Tibial nerve (tissue), 4 donors: ENCODE measurements around the gene TBX1. TPM values are rescaled to one million over a fixed set of nuclear protein-coding genes. Genes with fewer than 3 reads are reported as not detected.

Source experiments
- DNase-seq, 2 donors: peaks; one replicate each; pipeline ENCODE4 v3.0.0-alpha.2; 2019; ENCODE audit warnings: low spot score in 2 of 2
- H3K27ac ChIP-seq, 4 donors: fragments of 200-600 bp; sonication (generic) in 3 of 4; one replicate each; pipeline ENCODE4 v1.5.1; 2017 to 2019; ENCODE audit warnings: mild to moderate bottlenecking in 1 of 4
- H3K27me3 ChIP-seq, 2 donors: fragments of 200-600 bp; sonication (generic) in 1 of 2; one replicate each; pipeline versions ENCODE4 v1.5.1 to v1.6.0; 2017 to 2019
- H3K36me3 ChIP-seq, 3 donors: fragments of 200-600 bp; sonication (generic); one replicate each; pipeline ENCODE4 v1.5.1; 2018 to 2019
- H3K4me1 ChIP-seq, 4 donors: fragments of 200-600 bp; sonication (generic) in 3 of 4; one replicate each; pipeline ENCODE4 v1.5.1; 2017 to 2019
- H3K4me3 ChIP-seq, 4 donors: fragments of 200-600 bp; sonication (generic) in 3 of 4; one replicate each; pipeline ENCODE4 v1.5.1; 2017 to 2019; ENCODE audit warnings: mild to moderate bottlenecking in 1 of 4, moderate library complexity in 1 of 4
- H3K9me3 ChIP-seq, 4 donors: fragments of 200-600 bp; sonication (generic) in 3 of 4; one replicate each; pipeline ENCODE4 v1.5.1; 2017 to 2019
- CTCF ChIP-seq, 5 experiments: fragments of 200-600 bp in 3 of 5; fragments of 450-650 bp in 2 of 5; sonication (generic) in 3 of 5; IDR thresholded peaks; one replicate each; pipeline ENCODE4 v1.5.1; 2016 to 2019; ENCODE audit warnings: antibody characterized with exemption in 5 of 5, mild to moderate bottlenecking in 3 of 5, moderate library complexity in 2 of 5
- EP300 ChIP-seq, 2 donors: sonication (generic); formaldehyde crosslinking; IDR thresholded peaks; one replicate each; pipeline ENCODE4 v1.6.1; 2017; ENCODE audit warnings: antibody characterized with exemption in 2 of 2, mild to moderate bottlenecking in 1 of 2
- POLR2A ChIP-seq, 2 donors: fragments of 450-650 bp; IDR thresholded peaks; one replicate each; pipeline ENCODE4 v1.6.1; 2017; ENCODE audit warnings: antibody characterized with exemption in 2 of 2, mild to moderate bottlenecking in 2 of 2, moderate library complexity in 2 of 2
- WGBS, 2 donors: methylation state at CpG; one replicate each; pipeline ENCODE4 v1.1.5; 2018; 5-methylcytosine and 5-hydroxymethylcytosine counted together
- total RNA-seq, 4 donors: library from RNA; depleted of rRNA; stranded (reverse); fragments of >200 nt; gene quantifications; one replicate each; pipeline ENCODE4 v1.1.0, GENCODE V29; 2016

Gene TBX1
- total RNA-seq, 4 donors from 2014 or later: 0.42 to 3.6 (median 2.6) TPM

GRCh38 chr22:19720150-19720827, 40.3 kb upstream of the TBX1 start:
- no peak overlapping the region for H3K4me3 ChIP-seq
- H3K27me3 ChIP-seq: peaks cover 0 to 46% of the 10 kb centered on the region in 2 donors
- H3K9me3 ChIP-seq: no peaks in the 10 kb centered on the region

GRCh38 chr22:19720999-19721329, 39.6 kb upstream of the TBX1 start:
- H3K4me1 ChIP-seq: peaks cover 0 to 43% (median 12%) of the 10 kb centered on the region in 4 donors

More at GRCh38 chr22:19720150-19720827, 40.3 kb upstream of the TBX1 start:
- Histone ChIP-seq H3K4me1 (peaks cover 0 to 45% (median 12%) of the 10 kb centered on the region in 4 donors), H3K36me3 (peaks cover 0 to 26% (median 0%) of the 10 kb centered on the region in 3 donors), H3K27ac (no peak overlapping the region)
- TF ChIP-seq EP300 (IDR thresholded peaks at IDR 0.05) (no peak), CTCF (IDR thresholded peaks at IDR 0.05) (no peak), POLR2A (IDR thresholded peaks at IDR 0.05) (no peak)
- DNase-seq: no peak
- whole genome bisulfite sequencing, 2 donors: 96 to 97% methylated on average over 21 to 25 of the region's 26 CpGs

GRCh38 chr22:19721330-19722177, 39.0 kb upstream of the TBX1 start:
- H3K27me3 ChIP-seq: peaks cover 0 to 44% of the 10 kb centered on the region in 2 donors
- peaks cover 0 to 26% (median 0%) of the 10 kb centered on the region in 3 donors for H3K36me3 ChIP-seq
- H3K4me1 ChIP-seq: peaks cover 0 to 43% (median 12%) of the 10 kb centered on the region in 4 donors
- H3K27ac ChIP-seq: no peak overlapping the region
- TF ChIP-seq POLR2A (IDR thresholded peaks at IDR 0.05) (no peak), CTCF (IDR thresholded peaks at IDR 0.05) (no peak), EP300 (IDR thresholded peaks at IDR 0.05) (no peak)
- H3K9me3 ChIP-seq: no peaks in the 10 kb centered on the region
- WGBS, 2 donors: 79 to 86% methylated on average over 19 to 44 of the region's 44 CpGs
- DNase-seq: no peak
- no peak overlapping the region for H3K4me3 ChIP-seq

More at GRCh38 chr22:19720999-19721329, 39.6 kb upstream of the TBX1 start:
- Histone ChIP-seq H3K36me3 (peaks cover 0 to 26% (median 0%) of the 10 kb centered on the region in 3 donors), H3K4me3 (no peak overlapping the region), H3K27ac (no peak overlapping the region), H3K27me3 (peaks cover 0 to 48% of the 10 kb centered on the region in 2 donors), H3K9me3 (no peaks in the 10 kb centered on the region)
- no peak for TF ChIP-seq CTCF (IDR thresholded peaks at IDR 0.05)
- no peak for TF ChIP-seq POLR2A (IDR thresholded peaks at IDR 0.05)
- no peak for TF ChIP-seq EP300 (IDR thresholded peaks at IDR 0.05)
- DNase-seq: no peak
- WGBS, 2 donors: 83 to 94% methylated on average over 1 to 2 of the region's 2 CpGs

GRCh38 chr22:19722178-19722981, 38.2 kb upstream of the TBX1 start:
- Histone ChIP-seq H3K27me3 (peaks cover 0 to 43% of the 10 kb centered on the region in 2 donors), H3K4me3 (no peak overlapping the region), H3K27ac (no peak overlapping the region), H3K9me3 (no peaks in the 10 kb centered on the region), H3K36me3 (peaks cover 0 to 26% (median 0%) of the 10 kb centered on the region in 3 donors), H3K4me1 (peaks cover 0 to 35% (median 11%) of the 10 kb centered on the region in 4 donors)
- 78 to 82% methylated on average over 50 to 60 of the region's 60 CpGs for WGBS, 2 donors
- no peak for DNase-seq
- TF ChIP-seq EP300 (IDR thresholded peaks at IDR 0.05): no peak
- TF ChIP-seq POLR2A (IDR thresholded peaks at IDR 0.05): no peak
- TF ChIP-seq CTCF (IDR thresholded peaks at IDR 0.05): no peak
